Natural killer cell (primary cell): ENCODE measurements around the gene SLX4. TPM values are rescaled to one million over a fixed set of nuclear protein-coding genes. Genes with fewer than 3 reads are reported as not detected.

Source experiments
- ATAC-seq, 3 donors: fragments of 150-1000 bp in 2 of 3; fragments of 200-7000 bp in 1 of 3; cut with Tn5 transposase; 1 replicate in 1 of 3; 2 replicates in 2 of 3; pipeline ENCODE4 v1.10.0; 2021; ENCODE audit warnings: mild to moderate bottlenecking in 2 of 3, moderate library complexity in 2 of 3
- DNase-seq, 2 donors: peaks; one replicate each; pipeline versions ENCODE4 v3.0.0 to v3.0.0-alpha.2; 2013 to 2021; ENCODE audit warnings: mixed read lengths in 1 of 2
- H3K27ac ChIP-seq: one replicate; pipeline ENCODE4 v1.5.1; 2013; ENCODE audit warnings: mild to moderate bottlenecking, low read length
- H3K27me3 ChIP-seq: one replicate; pipeline ENCODE4 v1.6.1; 2013; ENCODE audit warnings: low read length; ENCODE audit not compliant: control insufficient read depth, insufficient read depth
- H3K36me3 ChIP-seq: one replicate; pipeline ENCODE4 v1.6.1; 2013; ENCODE audit warnings: low read length; ENCODE audit not compliant: control insufficient read depth, insufficient read depth
- H3K4me1 ChIP-seq: one replicate; pipeline ENCODE4 v1.6.1; 2013; ENCODE audit warnings: low read length; ENCODE audit not compliant: control insufficient read depth, insufficient read depth
- H3K4me3 ChIP-seq: one replicate; pipeline ENCODE4 v1.5.1; 2013; ENCODE audit warnings: low read length
- H3K9me3 ChIP-seq: one replicate; pipeline ENCODE4 v1.6.1; 2013; ENCODE audit warnings: low read length; ENCODE audit not compliant: control insufficient read depth, insufficient read depth
- H3K27ac Mint-ChIP-seq, 2 donors: one replicate each; pipeline ENCODE4 v1.8.0; 2022; ENCODE audit warnings: mild to moderate bottlenecking in 2 of 2, mixed read lengths in 2 of 2, moderate library complexity in 1 of 2
- H3K27me3 Mint-ChIP-seq, 2 donors: one replicate each; pipeline ENCODE4 v1.8.0; 2022; ENCODE audit warnings: low read depth in 2 of 2, mixed read lengths in 2 of 2
- H3K36me3 Mint-ChIP-seq: one replicate; pipeline ENCODE4 v1.8.0; 2022; ENCODE audit warnings: mixed read lengths
- H3K4me1 Mint-ChIP-seq, 2 donors: one replicate each; pipeline ENCODE4 v1.8.0; 2022; ENCODE audit warnings: mixed read lengths in 2 of 2
- H3K4me3 Mint-ChIP-seq: one replicate; pipeline ENCODE4 v1.8.0; 2022; ENCODE audit warnings: mild to moderate bottlenecking, moderate library complexity, mixed read lengths
- H3K9me3 Mint-ChIP-seq, 2 donors: one replicate each; pipeline ENCODE4 v1.8.0; 2022; ENCODE audit warnings: mixed read lengths in 2 of 2
- CTCF ChIP-seq: fragments of 200-600 bp; IDR thresholded peaks from one replicate; pipeline ENCODE4 v1.8.0; 2022; ENCODE audit warnings: antibody characterized with exemption
- WGBS: methylation state at CpG from one replicate; pipeline ENCODE4 v1.1.7; 2013; ENCODE audit warnings: missing lambda C conversion rate; ENCODE audit not compliant: insufficient coverage; 5-methylcytosine and 5-hydroxymethylcytosine counted together
- intact Hi-C: fragments of 100-400 bp; cut with micrococcal nuclease; formaldehyde crosslinking; loops from one replicate; pipeline ENCODE4 v1.14.2; 2022
- total RNA-seq, 4 donors: library from RNA; stranded (reverse); fragments of 120-200 nt in 1 of 4; gene quantifications; one replicate each; pipeline versions ENCODE4 v1.2.3 to v1.2.4, GENCODE V29; 2013 to 2022

The SLX4 gene
- total RNA-seq, 3 donors from 2014 or later (not counting 1 experiment from before 2014, with no cell fraction given) = 13.5 to 18.6 (median 15.5) TPM

- Histone ChIP-seq H3K27ac (no peak overlapping the region), H3K4me3 (no peak overlapping the region), H3K27me3 (no peaks in the 10 kb centered on the region), H3K9me3 (no peaks in the 10 kb centered on the region), H3K4me1 (peaks cover 31% of the 10 kb centered on the region), H3K36me3 (peaks cover 10% of the 10 kb centered on the region)
- WGBS = 96% methylated on average over 12 of the region's 12 CpGs
- peaks cover 11 to 20% of the 10 kb centered on the region in 2 donors for H3K4me1 Mint-ChIP-seq
- no peak overlapping the region for H3K27ac Mint-ChIP-seq
- H3K9me3 Mint-ChIP-seq = no peaks in the 10 kb centered on the region
- DNase-seq (no peak), ATAC-seq (no peak)
- peaks cover 3 to 5% of the 10 kb centered on the region in 2 donors for H3K27me3 Mint-ChIP-seq
- no peak overlapping the region for H3K4me3 Mint-ChIP-seq
- TF ChIP-seq CTCF = no peak
- intact Hi-C loops = no loop called here
- peaks cover 8% of the 10 kb centered on the region for H3K36me3 Mint-ChIP-seq
Measured at GRCh38 chr16:3592559-3592958, 18.8 kb downstream of the SLX4 start.

GRCh38 chr16:3591991-3592390, 19.4 kb downstream of the SLX4 start:
- Histone ChIP-seq H3K4me3 (no peak overlapping the region), H3K27me3 (no peaks in the 10 kb centered on the region), H3K4me1 (peaks cover 31% of the 10 kb centered on the region), H3K9me3 (no peaks in the 10 kb centered on the region), H3K27ac (no peak overlapping the region), H3K36me3 (peaks cover 10% of the 10 kb centered on the region)
- DNase-seq (no peak), ATAC-seq (no peak)
- H3K36me3 Mint-ChIP-seq = peaks cover 8% of the 10 kb centered on the region
- H3K9me3 Mint-ChIP-seq = no peaks in the 10 kb centered on the region
- H3K4me1 Mint-ChIP-seq = peaks cover 11 to 15% of the 10 kb centered on the region in 2 donors
- no peak for TF ChIP-seq CTCF
- H3K27me3 Mint-ChIP-seq = peaks cover 3 to 5% of the 10 kb centered on the region in 2 donors
- intact Hi-C loops = no loop called here
- WGBS = 98% methylated on average over 6 of the region's 6 CpGs
- no peak overlapping the region for H3K27ac Mint-ChIP-seq
- H3K4me3 Mint-ChIP-seq = no peak overlapping the region

GRCh38 chr16:3591436-3591803, 20.0 kb downstream of the SLX4 start:
- Mint-ChIP-seq H3K36me3 (peaks cover 8% of the 10 kb centered on the region), H3K4me1 (peaks cover 11 to 15% of the 10 kb centered on the region in 2 donors), H3K4me3 (no peak overlapping the region), H3K9me3 (no peaks in the 10 kb centered on the region), H3K27me3 (peaks cover 3 to 5% of the 10 kb centered on the region in 2 donors), H3K27ac (no peak overlapping the region)
- Histone ChIP-seq H3K27ac (no peak overlapping the region), H3K4me3 (no peak overlapping the region), H3K9me3 (no peaks in the 10 kb centered on the region), H3K4me1 (peaks cover 29% of the 10 kb centered on the region), H3K27me3 (no peaks in the 10 kb centered on the region), H3K36me3 (peaks cover 10% of the 10 kb centered on the region)
- WGBS = 96% methylated on average over 5 of the region's 5 CpGs
- intact Hi-C loops = no loop called here
- ATAC-seq (no peak), DNase-seq (no peak)
- no peak for TF ChIP-seq CTCF

- intact Hi-C loops = no loop called here
- no peak for DNase-seq
- H3K36me3 ChIP-seq = peaks cover 10% of the 10 kb centered on the region
- peaks cover 11 to 16% of the 10 kb centered on the region in 2 donors for H3K4me1 Mint-ChIP-seq
- H3K4me3 Mint-ChIP-seq = no peak overlapping the region
- H3K4me3 ChIP-seq = no peak overlapping the region
- WGBS = 90% methylated on average over 27 of the region's 27 CpGs
- no peaks in the 10 kb centered on the region for H3K9me3 ChIP-seq
- peaks cover 3 to 5% of the 10 kb centered on the region in 2 donors for H3K27me3 Mint-ChIP-seq
- no peaks in the 10 kb centered on the region for H3K27me3 ChIP-seq
- H3K9me3 Mint-ChIP-seq = no peaks in the 10 kb centered on the region
- H3K27ac ChIP-seq = no peak overlapping the region
- H3K27ac Mint-ChIP-seq = no peak overlapping the region
- TF ChIP-seq CTCF = no peak
- no peak for ATAC-seq
- H3K36me3 Mint-ChIP-seq = peaks cover 8% of the 10 kb centered on the region
- H3K4me1 ChIP-seq = peaks cover 24% of the 10 kb centered on the region
Measured at GRCh38 chr16:3590736-3591435, 20.5 kb downstream of the SLX4 start.
